ENCODE measurements around the gene HMGN4.

The HMGN4 gene

GRCh38 chr6:26578741-26579140, 40.6 kb downstream of the HMGN4 start:
- DNase-seq = no peak

- no peak for DNase-seq
Observed at GRCh38 chr6:26581164-26581915, 43.2 kb downstream of the HMGN4 start.

GRCh38 chr6:26588965-26589364, 50.8 kb downstream of the HMGN4 start:
- no peak for DNase-seq

- DNase-seq = no peak
Observed at GRCh38 chr6:26592649-26593048, 54.5 kb downstream of the HMGN4 start.

GRCh38 chr6:26593278-26594130, 55.3 kb downstream of the HMGN4 start:
- no peak for DNase-seq

GRCh38 chr6:26594131-26594498, 55.9 kb downstream of the HMGN4 start:
- DNase-seq = no peak

GRCh38 chr6:26594730-26595632, 56.8 kb downstream of the HMGN4 start:
- DNase-seq = no peak

GRCh38 chr6:26595669-26596269, 57.6 kb downstream of the HMGN4 start:
- peak; percentile 80 for DNase-seq
